Activated T-cell treated with anti-CD3 and anti-CD28 coated beads, Interleukin-2, amount 50 U/mL, for 1 hour (primary cell): ENCODE measurements around the gene IRGC.
"Not testable (repeated sequence)": the region's sequence is repeated elsewhere in the genome, so short reads cannot be mapped to it uniquely, and the experiment has no call there.

ENCODE experiments used
- DNase-seq: peaks from one replicate; pipeline ENCODE4 v3.0.0-alpha.2; 2020

IRGC gene, protein sequence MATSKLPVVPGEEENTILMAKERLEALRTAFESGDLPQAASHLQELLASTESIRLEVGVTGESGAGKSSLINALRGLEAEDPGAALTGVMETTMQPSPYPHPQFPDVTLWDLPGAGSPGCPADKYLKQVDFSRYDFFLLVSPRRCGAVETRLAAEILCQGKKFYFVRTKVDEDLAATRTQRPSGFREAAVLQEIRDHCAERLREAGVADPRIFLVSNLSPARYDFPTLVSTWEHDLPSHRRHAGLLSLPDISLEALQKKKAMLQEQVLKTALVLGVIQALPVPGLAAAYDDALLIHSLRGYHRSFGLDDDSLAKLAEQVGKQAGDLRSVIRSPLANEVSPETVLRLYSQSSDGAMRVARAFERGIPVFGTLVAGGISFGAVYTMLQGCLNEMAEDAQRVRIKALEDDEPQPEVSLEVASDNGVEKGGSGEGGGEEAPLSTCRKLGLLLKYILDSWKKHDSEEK

DNA sequence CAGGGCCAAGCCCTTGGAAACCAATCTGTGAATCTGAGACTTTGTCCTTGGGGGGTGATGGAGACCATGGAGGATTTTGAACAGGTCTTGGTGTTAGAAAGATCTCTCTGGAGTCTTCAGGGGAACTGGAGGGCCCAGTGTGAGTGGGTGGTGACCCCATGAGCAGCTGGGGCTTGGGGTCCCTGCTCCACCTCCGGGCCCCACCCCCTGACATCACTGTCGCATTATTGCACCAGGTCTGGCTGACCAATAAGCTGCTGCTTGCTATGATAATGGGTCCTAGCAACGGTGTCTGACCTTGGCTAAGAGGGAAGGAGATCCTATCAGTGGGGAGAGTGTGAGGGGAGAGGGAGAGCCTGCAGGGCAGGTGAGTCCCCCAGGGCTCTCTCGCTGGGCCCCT, at the start of gene IRGC:
TSS of gene IRGC (plus strand) at position 301 of the 400 bp plus-strand sequence. CDS start 2,483 bp downstream, outside the sequence.
- no peak for DNase-seq

DNA sequence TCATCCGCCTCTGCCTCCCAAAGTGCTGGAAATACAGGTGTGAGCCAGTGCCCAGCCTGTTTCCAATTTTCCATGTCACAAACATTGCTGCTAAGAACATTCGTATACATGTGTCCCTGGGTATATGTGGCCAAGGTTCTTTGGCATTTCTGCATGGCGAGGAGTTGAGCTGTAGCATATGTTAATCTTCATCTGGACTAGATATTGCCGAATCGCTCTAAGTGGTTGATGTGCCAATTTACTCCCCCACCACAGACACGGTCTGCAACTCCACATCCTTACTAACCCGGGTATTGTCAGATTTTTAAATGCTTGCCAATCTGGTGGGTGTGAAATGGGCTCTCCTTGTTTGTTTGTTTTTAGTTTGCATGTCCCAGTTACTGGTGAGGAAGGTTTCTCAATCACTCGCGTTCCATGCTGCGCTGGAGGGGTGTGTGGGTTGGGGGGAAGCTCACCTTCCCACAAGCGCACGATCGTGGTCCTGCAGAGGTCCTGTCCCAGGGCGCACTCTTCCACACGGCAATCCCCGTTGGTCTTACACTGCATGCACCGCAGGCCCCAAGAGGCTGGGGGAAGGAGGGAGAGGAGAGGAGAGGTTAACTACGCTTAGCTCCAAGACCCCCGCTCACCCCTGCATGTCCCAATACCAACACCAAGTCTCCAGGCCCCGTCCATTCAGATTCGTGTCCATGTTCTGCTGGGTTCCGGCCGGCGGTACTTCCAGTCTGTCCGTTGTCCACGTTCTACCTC, 48.6 kb upstream of the IRGC start:
- DNase-seq: no peak

DNA sequence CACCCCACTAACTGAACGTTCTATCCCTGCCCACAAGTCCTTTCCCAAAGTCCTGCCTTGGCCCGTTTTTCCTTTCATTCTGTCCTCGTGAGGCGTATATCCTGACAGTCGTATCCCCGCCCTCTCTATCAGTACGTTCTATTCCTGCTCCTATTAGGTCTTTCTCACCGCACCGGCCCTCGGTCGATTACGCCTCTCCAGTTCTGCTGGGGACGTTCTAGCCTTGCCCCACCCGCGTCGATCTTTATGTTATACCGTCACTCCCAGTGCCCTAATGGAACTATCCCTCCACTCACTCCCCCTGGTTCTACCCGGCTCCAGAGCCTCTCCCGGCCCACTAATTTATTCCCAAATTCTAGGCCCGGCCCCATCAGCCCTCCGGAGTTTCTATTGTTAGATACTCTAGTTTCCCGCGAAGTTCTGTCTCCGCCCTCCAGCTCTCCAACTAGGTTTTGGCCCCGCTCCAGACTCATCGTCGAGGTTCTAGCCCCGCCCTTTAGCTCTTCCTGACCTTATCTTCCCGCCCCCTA, 47.9 kb upstream of the IRGC start:
- DNase-seq: no peak

DNA sequence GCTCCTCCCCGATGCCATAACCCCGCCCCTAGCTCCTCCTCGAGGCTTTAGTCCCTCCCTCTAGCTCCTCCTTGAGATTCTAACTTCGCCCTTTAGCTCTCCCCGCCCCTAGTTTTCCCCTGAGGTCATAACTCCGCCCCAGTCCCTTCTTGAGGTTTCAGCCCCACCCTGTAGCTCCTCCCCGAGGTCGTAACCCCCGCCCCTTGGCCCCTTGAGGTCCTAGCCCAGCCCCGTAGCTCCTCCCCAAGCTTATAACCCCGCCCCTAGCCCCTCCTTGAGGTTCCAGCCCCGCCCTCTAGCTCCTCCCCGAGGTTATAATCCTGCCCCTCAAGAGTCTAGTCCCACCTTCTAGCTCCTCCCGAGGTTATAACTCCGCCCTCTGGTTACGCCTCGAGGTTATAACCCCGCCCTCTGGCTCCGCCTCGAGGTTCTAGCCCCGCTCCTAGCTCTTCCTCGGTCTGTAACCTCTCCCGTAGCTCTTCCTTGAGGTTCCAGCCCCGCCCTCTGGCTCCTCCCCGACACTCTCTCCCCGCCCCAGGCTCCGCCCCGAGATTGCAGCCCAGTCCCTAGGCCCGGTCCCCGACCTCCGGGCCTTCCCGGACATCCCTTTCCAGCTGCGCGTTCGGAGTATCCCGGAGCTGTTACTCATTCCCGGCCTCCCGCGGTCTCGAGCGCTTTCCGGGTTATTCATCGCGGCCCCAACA, 47.3 kb upstream of the IRGC start:
- peak; percentile 94 for DNase-seq

DNA sequence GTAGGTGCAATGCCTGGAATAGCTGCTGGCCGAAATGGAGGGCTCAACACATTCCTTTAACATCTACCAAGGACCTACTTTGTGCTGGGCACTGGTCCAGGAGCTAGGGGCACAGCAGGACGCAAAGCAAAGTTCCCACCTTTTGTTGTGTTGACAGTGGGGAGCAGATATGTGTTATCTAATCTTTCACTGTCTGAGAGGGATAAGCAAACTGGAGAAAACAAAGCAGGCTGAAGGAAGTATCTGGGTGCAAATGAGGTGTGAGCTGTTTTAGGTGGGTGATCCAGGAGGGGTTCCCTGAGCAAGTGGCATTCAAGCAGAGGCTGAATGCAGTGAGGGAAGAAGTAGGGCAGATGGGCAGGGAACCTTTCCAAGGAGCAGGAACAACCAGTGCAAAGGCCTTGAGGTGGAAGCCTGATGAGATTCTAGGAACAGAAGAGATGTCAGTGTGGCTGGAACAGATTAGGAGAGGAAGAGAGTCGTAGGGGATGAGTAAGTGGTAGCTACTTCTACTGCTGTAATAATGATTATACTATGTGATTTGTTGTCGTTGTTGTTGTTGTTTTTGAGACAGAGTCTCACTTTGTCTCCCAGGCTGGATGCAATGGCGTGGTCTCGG, 43.7 kb upstream of the IRGC start:
- no peak for DNase-seq

DNA sequence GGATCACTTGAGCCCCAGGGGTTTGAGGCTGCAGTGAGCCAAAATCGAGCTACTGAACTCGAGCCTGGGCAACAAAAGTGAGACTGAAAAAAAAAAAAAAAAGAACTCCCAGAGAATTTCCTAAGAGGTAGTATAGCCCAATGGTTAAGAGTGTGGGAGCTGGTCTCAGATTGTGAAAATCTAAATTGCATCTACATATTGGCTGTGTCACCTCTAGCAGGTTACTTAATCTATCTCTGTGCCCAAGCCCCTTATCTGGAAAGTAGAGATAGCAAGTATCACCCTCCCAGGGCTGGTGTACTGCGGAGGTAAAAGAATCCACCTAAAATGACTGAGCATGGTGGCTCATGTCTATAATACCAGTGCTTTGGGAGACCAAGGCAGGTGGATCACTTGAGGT, 42.2 kb upstream of the IRGC start:
- no peak for DNase-seq

DNA sequence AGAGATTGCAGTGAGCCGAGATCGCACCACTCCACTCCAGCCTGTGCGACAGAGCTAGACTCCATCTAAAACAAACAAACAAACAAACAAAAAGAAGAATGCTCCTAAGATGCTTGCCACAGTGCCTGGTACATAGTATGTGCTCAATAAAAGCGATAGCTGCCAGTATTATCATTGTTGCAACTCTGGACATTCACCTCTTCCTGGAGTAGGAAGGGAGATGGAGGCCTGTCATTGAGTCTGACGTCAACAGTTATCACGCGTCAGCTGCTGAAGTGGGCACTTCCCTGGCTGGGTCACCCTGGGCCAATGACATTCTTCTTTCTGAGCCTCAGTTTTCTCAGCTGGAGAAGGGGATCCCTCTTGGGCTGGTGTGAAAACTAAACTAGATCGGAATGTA, 41.7 kb upstream of the IRGC start:
- no peak for DNase-seq

DNA sequence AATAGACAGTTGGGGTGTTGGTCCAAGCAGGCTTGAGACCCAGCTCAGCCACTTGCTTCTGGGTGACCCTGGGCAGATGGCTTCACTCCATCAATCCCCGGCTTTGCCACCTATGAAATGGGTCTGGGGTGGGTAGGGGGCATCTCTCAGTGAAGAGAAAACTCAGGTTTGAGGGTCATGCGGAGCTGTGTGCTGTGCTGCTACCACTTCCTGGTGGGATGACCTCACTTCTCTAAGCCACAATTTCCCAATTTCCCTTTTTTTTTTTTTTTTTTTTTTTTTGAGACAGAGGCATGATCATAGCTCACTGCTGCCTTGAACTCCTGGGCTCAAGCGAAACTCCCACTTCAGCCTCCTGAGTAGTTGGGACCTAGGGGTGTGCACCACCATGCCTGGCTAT, 41.3 kb upstream of the IRGC start:
- no peak for DNase-seq

DNA sequence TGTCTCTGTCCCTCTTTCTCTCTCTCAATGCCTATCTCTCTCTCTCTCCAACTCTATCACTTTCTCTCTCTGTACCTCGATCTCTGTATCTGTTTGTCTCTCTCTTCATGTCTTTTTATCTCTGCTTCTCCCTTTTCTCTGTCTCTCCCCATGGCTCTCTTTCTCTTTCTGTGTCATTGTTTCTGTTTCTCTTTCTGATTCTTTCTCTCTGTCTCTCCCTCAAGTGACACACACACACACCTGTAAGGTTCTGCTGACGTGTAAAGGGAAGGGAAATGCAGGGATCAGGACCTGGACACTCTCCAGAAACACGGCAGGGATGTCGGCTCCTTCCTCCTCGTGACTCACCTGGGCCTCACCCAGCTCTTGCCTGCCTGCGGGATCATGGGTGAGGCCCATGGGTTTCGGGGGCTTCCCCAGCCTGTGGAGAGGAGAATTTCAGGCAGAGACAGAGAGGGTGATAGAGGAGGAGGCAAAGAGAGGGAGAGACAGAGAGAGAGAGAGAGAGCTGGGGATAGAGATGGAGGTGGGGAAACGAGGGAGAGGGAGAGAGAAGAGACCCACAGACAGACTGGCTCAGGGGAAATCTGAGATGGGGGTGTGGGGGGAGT, 40.5 kb upstream of the IRGC start:
- DNase-seq: no peak

DNA sequence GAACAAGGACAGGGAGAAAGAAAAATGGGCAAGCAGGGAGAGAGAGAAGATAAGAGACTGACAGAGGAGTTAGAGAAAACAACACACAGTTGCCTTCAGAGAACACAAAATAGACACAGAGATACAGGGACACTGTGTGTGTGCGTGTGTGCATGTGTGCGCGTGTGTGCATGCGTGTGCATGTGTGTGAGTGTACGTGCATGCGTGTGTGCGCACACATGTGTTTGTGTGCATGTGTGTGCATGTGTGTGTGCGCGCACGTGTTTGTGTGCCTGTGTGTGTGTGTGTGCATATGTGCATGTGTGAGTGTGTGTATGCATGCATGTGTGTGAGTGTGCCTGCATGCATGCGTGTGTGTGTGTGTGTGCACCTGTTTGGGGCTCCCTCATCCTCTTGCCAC, 40.0 kb upstream of the IRGC start:
- DNase-seq: no peak

DNA sequence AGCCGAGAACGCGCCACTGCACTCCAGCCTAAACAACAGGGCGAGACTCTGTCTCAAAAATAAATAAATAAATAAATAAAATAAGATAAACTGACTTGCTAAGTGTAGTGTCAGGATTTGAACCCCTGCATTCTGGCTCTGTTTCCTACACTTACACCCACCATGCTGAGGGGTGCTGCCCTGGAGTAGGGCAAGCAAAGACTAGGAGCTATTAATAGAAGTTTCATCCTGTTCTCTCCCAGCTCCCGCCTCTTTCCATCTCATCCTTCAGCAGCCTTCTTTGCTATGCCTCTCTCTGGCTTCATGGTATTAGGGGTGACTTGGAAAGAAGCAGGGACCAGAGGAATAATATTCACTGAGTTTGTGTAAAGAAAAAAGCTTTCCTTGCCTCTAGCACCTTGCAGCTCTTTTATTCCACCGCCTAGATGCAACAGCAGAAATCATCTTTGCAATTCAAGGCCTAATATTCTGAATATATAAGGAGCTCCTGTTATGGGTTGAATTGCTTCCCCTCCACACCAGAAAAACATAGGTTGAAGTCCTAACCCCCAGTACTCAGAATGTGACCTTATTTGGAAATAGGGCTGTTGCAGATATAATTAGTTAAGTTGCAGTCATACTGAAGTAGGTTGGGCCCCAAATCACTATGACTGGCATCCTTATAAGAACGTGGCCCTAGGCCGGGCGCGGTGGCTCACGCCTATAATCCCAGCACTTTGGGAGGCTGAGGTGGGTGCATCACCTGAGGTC, 37.2 kb upstream of the IRGC start:
- no peak for DNase-seq

DNA sequence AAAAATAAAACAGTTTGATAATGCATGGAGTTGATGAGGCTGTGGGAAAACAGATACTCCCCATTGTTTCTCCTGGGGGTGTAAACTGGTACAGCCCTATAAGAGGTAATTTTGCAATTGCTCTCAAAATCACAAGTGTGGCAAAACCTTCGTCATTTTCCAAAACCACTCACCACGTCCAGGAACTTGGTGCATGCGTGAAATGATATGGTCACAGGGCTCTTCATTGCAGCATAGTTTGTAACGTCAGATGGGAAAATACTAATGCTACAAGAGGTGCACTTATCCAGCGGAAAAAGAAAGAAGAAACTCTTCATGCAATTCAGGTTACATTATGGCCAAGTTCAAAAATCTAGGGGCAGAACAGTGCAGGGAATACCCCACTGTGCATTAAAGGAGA, 34.1 kb upstream of the IRGC start:
- no peak for DNase-seq

DNA sequence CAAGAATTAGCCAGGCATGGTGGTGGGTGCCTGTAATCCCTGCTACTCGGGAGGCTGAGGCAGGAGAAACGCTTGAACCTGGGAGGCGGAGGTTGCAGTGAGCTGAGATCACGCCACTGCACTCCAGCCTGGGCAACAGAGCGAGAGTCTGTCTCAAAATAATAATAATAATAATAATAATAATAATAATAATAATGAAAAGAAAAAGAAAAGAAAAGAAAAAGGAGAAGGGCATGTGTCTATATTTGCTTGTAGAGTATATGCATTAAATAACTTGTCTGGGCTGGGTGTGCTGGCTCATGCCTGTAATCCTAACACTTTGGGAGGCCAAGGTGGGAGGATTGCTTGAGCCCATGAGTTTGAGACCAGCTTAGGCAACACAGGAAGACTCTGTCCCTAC, 33.6 kb upstream of the IRGC start:
- not testable (repeated sequence) for DNase-seq

DNA sequence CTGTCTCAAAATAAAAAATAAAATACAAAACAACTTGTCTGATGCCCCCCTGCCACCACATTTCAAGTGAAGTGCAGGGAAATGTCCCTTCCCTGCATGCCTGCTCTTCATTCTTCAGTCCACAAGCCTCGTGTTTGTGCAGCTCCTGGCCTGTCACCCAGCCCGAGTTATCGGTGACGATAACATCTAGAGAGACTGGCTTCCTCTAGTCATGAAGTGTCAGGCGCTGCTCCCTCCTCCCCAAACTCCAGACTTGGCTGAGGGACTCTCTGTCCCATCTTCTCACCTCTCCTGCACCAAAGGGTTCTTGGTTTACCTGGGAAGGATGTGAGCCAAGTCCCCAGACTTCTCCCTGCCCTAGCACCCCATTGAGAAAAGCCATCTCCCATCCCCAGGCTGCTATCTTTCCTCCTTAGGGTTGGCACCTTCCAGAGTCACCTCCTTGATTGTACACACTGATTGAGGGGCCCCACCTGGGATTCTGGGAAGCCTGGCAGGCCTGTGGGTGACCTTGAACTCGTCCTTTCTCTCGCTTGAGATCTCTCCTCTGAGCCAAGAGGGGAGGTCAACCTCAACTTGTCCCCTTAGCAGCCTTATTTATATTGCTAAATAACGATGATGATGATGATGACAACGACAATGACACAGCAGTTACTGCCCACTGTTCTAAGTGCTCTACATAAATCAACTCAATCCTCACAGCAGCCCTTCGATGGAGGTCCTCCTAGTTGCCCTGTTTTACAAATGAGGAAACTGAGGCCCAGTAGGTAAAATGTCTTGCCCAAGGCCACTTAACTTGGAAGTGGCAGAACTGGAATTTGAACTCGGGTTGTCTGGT, 32.8 kb upstream of the IRGC start:
- DNase-seq: no peak

DNA sequence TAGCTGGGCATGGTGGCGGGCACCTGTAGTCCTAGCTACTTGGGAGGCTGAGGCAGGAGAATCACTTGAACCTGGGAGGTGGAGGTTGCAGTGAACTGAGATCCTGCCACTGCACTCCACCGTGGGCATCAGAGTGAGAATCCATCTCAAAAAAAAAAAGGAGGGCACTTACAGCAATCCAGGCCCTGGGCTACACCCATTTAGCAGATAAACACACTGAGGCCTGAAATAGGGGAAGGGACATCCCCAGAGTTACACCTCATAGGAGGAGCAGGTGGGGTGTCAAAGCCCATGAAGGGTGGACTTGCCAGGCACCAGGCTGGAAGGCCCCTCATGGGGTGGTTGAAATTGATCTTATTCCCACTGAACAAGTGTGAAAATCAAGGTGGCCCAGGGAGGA, 32.0 kb upstream of the IRGC start:
- DNase-seq: no peak

DNA sequence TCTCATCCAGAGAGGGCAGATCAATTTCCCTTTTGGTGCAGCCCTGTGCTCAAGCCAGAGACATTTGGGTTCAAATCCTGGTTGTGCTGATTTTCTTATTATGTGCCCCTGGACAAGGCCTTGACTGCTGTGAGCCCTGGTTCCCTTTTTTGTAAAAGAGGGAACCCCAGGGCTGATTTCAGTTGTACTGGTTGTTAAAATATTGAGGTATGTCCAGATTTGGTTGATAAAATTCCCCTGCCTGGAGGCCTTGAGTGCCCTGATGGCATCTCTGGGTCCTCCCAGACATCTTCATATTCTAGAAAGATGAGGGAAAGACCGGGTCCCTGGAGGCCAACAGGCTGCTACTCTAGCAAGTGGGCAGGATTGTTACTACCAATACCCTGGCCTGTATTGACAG, 31.6 kb upstream of the IRGC start:
- no peak for DNase-seq

DNA sequence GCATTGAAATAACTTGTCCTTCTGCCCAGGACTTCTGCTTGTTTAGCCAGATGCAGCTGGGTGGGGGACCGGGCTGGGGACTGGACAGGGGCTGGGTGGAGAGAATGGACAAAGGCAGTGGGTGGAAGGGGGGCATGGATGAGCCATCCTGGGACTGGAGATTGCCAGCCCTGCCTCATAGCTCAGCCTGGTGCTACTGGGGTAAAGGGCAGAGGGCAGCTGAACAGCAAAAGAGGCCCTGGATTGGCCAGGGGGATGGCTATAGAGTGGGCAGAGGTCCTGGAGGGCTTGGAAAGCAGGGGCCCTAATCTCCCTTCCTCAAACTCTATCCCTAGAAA, 28.2 kb upstream of the IRGC start:
- no peak for DNase-seq

DNA sequence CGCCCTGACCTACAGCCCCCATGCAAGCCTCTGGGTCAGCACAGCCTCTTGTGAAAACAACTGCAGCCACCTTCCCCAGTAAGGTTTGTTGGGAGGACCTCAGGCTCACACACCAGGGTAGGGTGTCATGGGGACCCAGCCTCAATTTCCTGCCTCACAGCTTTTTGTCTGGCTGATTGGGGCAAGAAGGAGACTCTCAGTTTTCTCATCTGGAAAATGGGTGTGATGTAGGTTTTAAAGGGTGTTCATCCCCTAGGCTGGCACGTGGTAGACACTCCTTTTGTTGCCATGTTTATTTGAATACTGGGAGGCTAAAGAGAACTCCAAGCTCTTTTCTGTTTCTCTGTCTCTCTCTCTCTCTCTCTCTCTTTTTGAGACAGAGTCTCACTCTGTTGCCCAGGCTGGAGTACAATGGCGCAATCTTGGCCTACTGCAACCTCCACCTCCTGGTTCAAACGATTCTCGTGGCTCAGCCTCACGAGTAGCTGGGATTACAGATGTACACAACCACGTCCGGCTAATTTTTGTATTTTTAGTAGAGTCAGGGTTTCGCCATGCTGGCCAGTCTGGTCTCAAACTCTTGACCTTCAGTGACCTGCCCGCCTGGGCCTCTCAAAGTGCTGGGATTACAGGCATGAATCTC, 27.7 kb upstream of the IRGC start:
- no peak for DNase-seq

DNA sequence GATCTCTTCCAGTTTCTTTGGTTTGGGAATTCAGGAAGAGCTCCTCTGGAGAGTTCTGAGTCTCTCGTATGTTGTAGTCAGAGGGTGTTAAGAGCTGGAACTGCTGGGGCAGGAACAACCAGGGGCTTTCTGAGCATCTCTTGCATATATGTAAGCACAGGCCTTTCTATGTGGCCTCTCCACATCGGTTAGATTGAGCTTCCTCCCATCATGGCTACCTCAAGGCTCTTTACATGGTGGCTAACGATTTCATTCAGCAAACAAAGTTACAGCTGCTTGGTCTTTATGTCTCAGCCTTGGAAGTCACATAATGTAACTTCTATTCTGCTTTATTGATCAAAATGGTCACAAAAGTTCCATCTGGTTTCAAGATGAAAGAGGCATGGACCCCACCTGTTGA, 25.4 kb upstream of the IRGC start:
- no peak for DNase-seq

DNA sequence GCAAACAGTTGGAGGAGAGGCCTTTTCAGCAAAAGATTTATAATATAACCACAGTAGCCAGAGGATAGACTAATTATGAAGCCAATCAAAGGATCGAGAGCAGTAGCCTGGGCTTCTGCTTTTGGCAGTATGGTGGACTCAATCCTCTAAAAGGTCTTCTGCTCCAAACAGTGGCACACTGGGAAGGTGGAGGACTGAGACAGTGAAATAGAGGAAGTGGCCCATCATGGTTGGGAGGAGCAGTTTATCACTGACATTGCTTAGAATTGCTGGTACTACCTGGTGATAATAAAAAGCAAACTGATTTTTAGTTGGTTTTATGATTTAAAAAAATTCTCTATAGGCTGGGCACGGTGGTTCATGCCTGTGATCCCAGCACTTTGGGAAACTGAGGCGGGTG, 25.0 kb upstream of the IRGC start:
- DNase-seq: no peak
